ENCODE data around the gene DNAAF5.
"Not testable (repeated sequence)": the region's sequence is repeated elsewhere in the genome, so short reads cannot be mapped to it uniquely, and the experiment has no call there.

DNAAF5 gene

GRCh38 chr7:730501-731439 lies 4.3 kb downstream of the DNAAF5 start:
- DNase-seq (ENCODE audit: low spot score), result no peak

GRCh38 chr7:731440-732085 lies 5.1 kb downstream of the DNAAF5 start:
- DNase-seq (ENCODE audit: low spot score), result no peak

GRCh38 chr7:732094-732541 lies 5.6 kb downstream of the DNAAF5 start:
- peak; percentile 90 for DNase-seq (ENCODE audit: low spot score)

- DNase-seq (ENCODE audit: low spot score), result no peak
These were observed 6.1 kb downstream of the DNAAF5 start for GRCh38 chr7:732556-732955.

- DNase-seq (ENCODE audit: low spot score), result no peak
These were observed 7.7 kb downstream of the DNAAF5 start for GRCh38 chr7:734214-734613.

GRCh38 chr7:734808-735207 lies 8.3 kb downstream of the DNAAF5 start:
- no peak for DNase-seq (ENCODE audit: low spot score)

- DNase-seq (ENCODE audit: low spot score), result no peak
These were observed 11.7 kb downstream of the DNAAF5 start for GRCh38 chr7:738241-738640.

GRCh38 chr7:738723-739454 lies 12.4 kb downstream of the DNAAF5 start:
- DNase-seq (ENCODE audit: low spot score), result no peak

GRCh38 chr7:739455-739982 lies 13.0 kb downstream of the DNAAF5 start:
- DNase-seq (ENCODE audit: low spot score), result no peak

GRCh38 chr7:739983-740942 lies 13.8 kb downstream of the DNAAF5 start:
- no peak for DNase-seq (ENCODE audit: low spot score)

- DNase-seq (ENCODE audit: low spot score), result no peak
These were observed 14.7 kb downstream of the DNAAF5 start for GRCh38 chr7:741191-741671.

- DNase-seq (ENCODE audit: low spot score), result no peak
These were observed 15.4 kb downstream of the DNAAF5 start for GRCh38 chr7:741850-742249.

- DNase-seq (ENCODE audit: low spot score), result no peak
These were observed 16.3 kb downstream of the DNAAF5 start for GRCh38 chr7:742791-743190.

- peak; percentile 26 for DNase-seq (ENCODE audit: low spot score)
These were observed 17.0 kb downstream of the DNAAF5 start for GRCh38 chr7:743341-744127.

GRCh38 chr7:744128-744520 lies 17.6 kb downstream of the DNAAF5 start:
- DNase-seq (ENCODE audit: low spot score), result not testable (repeated sequence)

GRCh38 chr7:744854-745430 lies 18.4 kb downstream of the DNAAF5 start:
- no peak for DNase-seq (ENCODE audit: low spot score)

GRCh38 chr7:745431-746154 lies 19.1 kb downstream of the DNAAF5 start:
- no peak for DNase-seq (ENCODE audit: low spot score)

- DNase-seq (ENCODE audit: low spot score), result no peak
These were observed 19.9 kb downstream of the DNAAF5 start for GRCh38 chr7:746155-747061.
